Common myeloid progenitor, CD34-positive (primary cell): Measurements from ENCODE around the gene SYT7.

Experiments used
- CTCF ChIA-PET: fragments of 350-600 bp; sonication (Branson Sonifier 250); formaldehyde crosslinking; loops from one replicate; lab custom pipeline; 2021; ENCODE audit warnings: antibody characterized with exemption; lab: Charles Lee
- POLR2A ChIA-PET: fragments of 350-600 bp; sonication (Branson Sonifier 250); formaldehyde crosslinking; loops from one replicate; lab custom pipeline; 2021; ENCODE audit warnings: antibody characterized with exemption; lab: Charles Lee
- DNase-seq, 3 donors: peaks; one replicate each; pipeline versions ENCODE4 v3.0.0 to v3.0.0-alpha.2; 2013
- H3K27ac ChIP-seq, 2 experiments: 1 replicate in 1 of 2; 2 replicates in 1 of 2; pipeline ENCODE4 v1.7.0; 2013; ENCODE audit warnings: inconsistent platforms in 2 of 2, low read length in 2 of 2, mild to moderate bottlenecking in 2 of 2, low read depth in 1 of 2, moderate library complexity in 1 of 2; ENCODE audit not compliant: severe bottlenecking in 2 of 2, insufficient read depth in 1 of 2, poor library complexity in 1 of 2
- H3K27me3 ChIP-seq, 5 experiments: replicated peaks in 2 of 5; 1 replicate in 3 of 5; 2 replicates in 2 of 5; pipeline versions ENCODE4 v1.6.1 to v1.7.0; 2013; ENCODE audit warnings: low read length in 4 of 5, mild to moderate bottlenecking in 2 of 5, moderate library complexity in 2 of 5, inconsistent platforms in 1 of 5; ENCODE audit not compliant: insufficient read depth in 5 of 5, control insufficient read depth in 4 of 5
- H3K36me3 ChIP-seq, 4 experiments: 1 replicate in 2 of 4; 2 replicates in 2 of 4; pipeline versions ENCODE4 v1.6.1 to v1.7.0; 2013; ENCODE audit warnings: low read length in 3 of 4, control low read depth in 1 of 4, mild to moderate bottlenecking in 1 of 4; ENCODE audit not compliant: control insufficient read depth in 4 of 4, insufficient read depth in 4 of 4
- H3K4me1 ChIP-seq, 4 experiments: 1 replicate in 3 of 4; 2 replicates in 1 of 4; pipeline versions ENCODE4 v1.6.1 to v1.7.1; 2013; ENCODE audit warnings: low read length in 3 of 4, mild to moderate bottlenecking in 3 of 4, control low read depth in 1 of 4, inconsistent platforms in 1 of 4, moderate library complexity in 1 of 4; ENCODE audit not compliant: control insufficient read depth in 4 of 4, insufficient read depth in 4 of 4; ENCODE audit errors: control extremely low read depth in 1 of 4
- H3K4me3 ChIP-seq, 7 experiments: 1 replicate in 4 of 7; 2 replicates in 3 of 7; pipeline versions ENCODE4 v1.5.1 to v1.7.0; 2013; ENCODE audit warnings: mild to moderate bottlenecking in 7 of 7, low read length in 6 of 7, moderate library complexity in 6 of 7, inconsistent platforms in 2 of 7, low read depth in 2 of 7, control low read depth in 1 of 7; ENCODE audit not compliant: insufficient read depth in 4 of 7, control insufficient read depth in 1 of 7; ENCODE audit errors: extremely low read depth in 1 of 7
- H3K9me3 ChIP-seq, 5 experiments: 1 replicate in 4 of 5; 2 replicates in 1 of 5; pipeline versions ENCODE4 v1.6.1 to v1.7.1; 2013; ENCODE audit warnings: low read length in 4 of 5, mild to moderate bottlenecking in 2 of 5, inconsistent platforms in 1 of 5, low read depth in 1 of 5, moderate library complexity in 1 of 5; ENCODE audit not compliant: control insufficient read depth in 4 of 5, insufficient read depth in 2 of 5; ENCODE audit errors: control extremely low read depth in 1 of 5
- WGBS: methylation state at CpG from one replicate; pipeline ENCODE4 v1.1.5; 2013; ENCODE audit not compliant: insufficient coverage; 5-methylcytosine and 5-hydroxymethylcytosine counted together

SYT7 gene

DNA sequence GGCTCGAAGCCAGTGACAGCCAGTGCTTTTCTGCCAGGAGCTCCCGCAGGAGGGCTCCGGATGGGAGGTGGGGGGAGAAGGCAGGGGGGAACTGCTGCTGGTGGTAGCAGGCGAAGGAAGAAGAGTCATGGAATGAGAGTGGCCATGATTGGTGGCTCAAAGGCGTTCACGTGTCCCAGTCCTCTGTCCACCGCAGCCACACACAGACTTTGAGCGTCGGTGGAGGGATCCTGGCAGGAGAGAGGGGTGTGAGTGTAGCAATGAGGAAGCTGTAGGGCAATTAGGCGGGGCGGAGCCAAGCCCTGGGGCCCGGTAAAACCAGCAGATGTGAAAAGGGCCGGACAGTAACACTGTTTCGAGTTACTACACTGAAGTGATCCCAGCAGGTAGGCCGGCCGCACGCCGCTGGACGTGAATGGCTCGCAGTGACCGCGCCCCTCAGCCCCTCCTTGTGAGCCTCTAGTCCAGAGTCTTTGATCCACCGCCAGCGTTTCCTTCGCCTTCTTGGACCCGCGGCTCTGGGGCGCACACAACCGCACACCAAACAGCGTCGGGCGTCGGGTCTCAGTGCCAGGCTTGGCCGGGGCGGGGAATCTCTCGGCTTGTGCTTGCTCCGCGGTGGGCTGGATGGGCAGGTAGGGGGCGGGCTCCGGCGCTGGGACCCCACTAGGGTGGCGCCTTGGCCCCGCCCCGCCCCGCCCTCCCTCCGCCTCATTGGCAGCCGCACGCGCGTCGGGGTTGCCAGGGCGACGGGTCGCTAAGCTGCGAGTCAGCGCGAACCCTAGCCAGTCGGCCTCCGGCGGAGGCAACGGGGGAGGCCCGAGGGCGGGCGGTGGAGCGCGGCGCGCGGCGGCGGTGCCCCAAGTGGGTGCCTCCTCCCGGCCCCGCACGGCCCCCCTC is 72.7 kb downstream of the SYT7 start, which contains the start of gene LRRC10B:
Gene LRRC10B, plus strand, starts transcription at position 788 of the 900 bp plus-strand sequence. CDS start 250 bp downstream, outside the sequence.
- peak; percentile 39 to 82 (median 81) for DNase-seq

GRCh38 chr11:61507012-61507768 is 73.7 kb downstream of the SYT7 start:
- Histone ChIP-seq H3K4me1 (peaks cover 0 to 22% (median 19%) of the 10 kb centered on the region in 4 experiments), H3K36me3 (no peaks in the 10 kb centered on the region), H3K27ac (no peak overlapping the region), H3K27me3 (peaks cover 2 to 66% (median 31%) of the 10 kb centered on the region in 5 experiments), H3K9me3 (no peaks in the 10 kb centered on the region), H3K4me3 (no peak overlapping the region)
- DNase-seq, result no peak
- POLR2A ChIA-PET, result interaction anchor here (0.6 kb wide), 1 partner anchor 26 kb away, joined by 3 read pairs; a partner anchor contains a TSS
- CTCF ChIA-PET, result interaction anchor here (0.6 to 24.0 kb wide), 8 partner anchors 11 to 76 kb away, joined by 3 to 453 read pairs (median 3); a partner anchor contains a TSS
- WGBS, result 83% methylated on average over 8 of the region's 14 CpGs

More for the DNA sequence above, 72.7 kb downstream of the SYT7 start, which contains the start of gene LRRC10B:
- ChIA-PET CTCF (interaction anchor here (0.6 to 24.0 kb wide), 10 partner anchors 10 to 77 kb away, joined by 3 to 453 read pairs (median 3); a partner anchor contains a TSS), POLR2A (interaction anchor here (0.6 kb wide), 1 partner anchor 27 kb away, joined by 3 read pairs; a partner anchor contains a TSS)
- WGBS, result under 1% methylated on average over 61 of the region's 74 CpGs
- peak within 1 kb of the TSS in 6 of 7 experiments; percentile 13 to 63 (median 44) for H3K4me3 ChIP-seq
- no peaks in the 10 kb centered on the region for H3K36me3 ChIP-seq
- H3K27ac ChIP-seq, result no peak within 1 kb of the TSS
- H3K27me3 ChIP-seq, result peaks cover 2 to 66% (median 33%) of the 10 kb centered on the region in 5 experiments
- H3K9me3 ChIP-seq, result no peaks in the 10 kb centered on the region
- H3K4me1 ChIP-seq, result peaks cover 0 to 22% (median 19%) of the 10 kb centered on the region in 4 experiments

DNA sequence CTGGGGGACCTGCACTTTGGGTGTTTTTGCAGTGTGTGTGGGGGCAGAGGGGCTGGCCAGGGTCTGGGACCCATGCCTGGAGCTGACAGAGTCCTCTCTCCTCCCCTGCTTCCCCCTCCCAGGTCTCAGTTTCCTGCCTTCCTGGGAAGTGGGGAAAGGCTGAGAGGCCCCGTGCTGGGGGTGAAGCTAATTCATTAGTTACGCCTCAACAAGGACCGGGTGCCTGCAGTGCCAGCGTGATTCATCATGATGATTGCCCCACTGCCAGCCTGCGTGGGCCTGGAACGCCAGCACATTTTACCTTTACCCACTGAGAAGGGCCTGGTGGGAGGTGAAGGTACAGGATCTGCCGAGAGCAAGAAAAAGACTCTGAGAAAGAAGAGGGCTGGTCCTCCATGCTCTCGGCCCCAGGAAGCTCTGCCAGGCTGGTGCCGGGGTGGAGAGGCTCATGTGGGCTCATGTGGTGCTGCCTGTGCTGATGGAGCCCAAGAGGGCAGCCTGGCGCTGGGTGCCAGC is 75.2 kb downstream of the SYT7 start:
- H3K27ac ChIP-seq, result no peak overlapping the region
- DNase-seq, result no peak
- no peaks in the 10 kb centered on the region for H3K9me3 ChIP-seq
- CTCF ChIA-PET, result interaction anchor here (3.4 to 24.0 kb wide), 2 partner anchors 12 to 29 kb away, joined by 21 to 453 read pairs; a partner anchor contains a TSS
- no peak overlapping the region for H3K4me3 ChIP-seq
- peaks cover 0 to 22% (median 19%) of the 10 kb centered on the region in 4 experiments for H3K4me1 ChIP-seq
- H3K36me3 ChIP-seq, result no peaks in the 10 kb centered on the region
- POLR2A ChIA-PET, result no interaction called here
- peaks cover 2 to 55% (median 31%) of the 10 kb centered on the region in 5 experiments for H3K27me3 ChIP-seq
- WGBS, result 64% methylated on average over 7 of the region's 10 CpGs

GRCh38 chr11:61505106-61505505 is 75.8 kb downstream of the SYT7 start:
- Histone ChIP-seq H3K9me3 (no peaks in the 10 kb centered on the region), H3K27ac (no peak overlapping the region), H3K36me3 (no peaks in the 10 kb centered on the region), H3K4me1 (peaks cover 0 to 22% (median 18%) of the 10 kb centered on the region in 4 experiments), H3K4me3 (no peak overlapping the region), H3K27me3 (peaks cover 2 to 49% (median 27%) of the 10 kb centered on the region in 5 experiments)
- DNase-seq, result no peak
- ChIA-PET CTCF (interaction anchor here (24.0 kb wide), 1 partner anchor 28 kb away, joined by 453 read pairs; a partner anchor contains a TSS), POLR2A (no interaction called here)
- WGBS, result 100% methylated on average over 4 of the region's 5 CpGs

- Histone ChIP-seq H3K4me3 (no peak overlapping the region), H3K27me3 (peaks cover 2 to 32% (median 24%) of the 10 kb centered on the region in 5 experiments), H3K4me1 (peaks cover 0 to 6% (median 5%) of the 10 kb centered on the region in 4 experiments), H3K27ac (no peak overlapping the region), H3K9me3 (no peaks in the 10 kb centered on the region), H3K36me3 (no peaks in the 10 kb centered on the region)
- ChIA-PET CTCF (interaction anchor here (0.6 to 4.5 kb wide), 2 partner anchors 14 to 1324 kb away, joined by 3 to 26 read pairs; no protein-coding TSS in a partner anchor), POLR2A (no interaction called here)
- peak in 1 of 3 donors; percentile 13 for DNase-seq
- WGBS, result 94% methylated on average over 4 of the region's 8 CpGs
Measured at GRCh38 chr11:61503135-61503770, 77.6 kb downstream of the SYT7 start.

- Histone ChIP-seq H3K27me3 (peaks cover 2 to 25% (median 16%) of the 10 kb centered on the region in 5 experiments), H3K9me3 (no peaks in the 10 kb centered on the region), H3K27ac (no peak overlapping the region), H3K4me3 (no peak overlapping the region), H3K4me1 (no peaks in the 10 kb centered on the region), H3K36me3 (no peaks in the 10 kb centered on the region)
- ChIA-PET POLR2A (no interaction called here), CTCF (interaction anchor here (1.1 to 4.5 kb wide), 2 partner anchors 15 to 24 kb away, joined by 4 to 26 read pairs; no protein-coding TSS in a partner anchor)
- WGBS, result 100% methylated on average over 1 of the region's 1 CpG
- no peak for DNase-seq
Measured at GRCh38 chr11:61502522-61502921, 78.4 kb downstream of the SYT7 start.
